Caco-2 (cell line): Measurements from ENCODE around the gene AARS2. TPM values are rescaled to one million over a fixed set of nuclear protein-coding genes. Genes with fewer than 3 reads are reported as not detected.
A peak's percentile ranks its signal among the peaks of the same experiment; 100 is the strongest.

Source experiments
- BruUV-seq: library from RNA; stranded (reverse); fragments of 400-500 nt; replicated peaks from 2 replicates; lab custom pipeline; 2021; lab: Mats Ljungman, UMichigan
- CTCF ChIA-PET: fragments of 300-600 bp; sonication (Branson Sonifier 250); formaldehyde crosslinking; loops from one replicate; lab custom pipeline; 2022; ENCODE audit warnings: antibody characterized with exemption; lab: Charles Lee
- POLR2A ChIA-PET: fragments of 300-600 bp; sonication (Branson Sonifier 250); formaldehyde crosslinking; loops from one replicate; lab custom pipeline; 2022; ENCODE audit warnings: antibody characterized with exemption; lab: Charles Lee
- DNase-seq, 2 experiments: peaks; one replicate each; pipeline versions ENCODE4 v3.0.0 to v3.0.0-alpha.2; 2020 to 2022
- H3K27me3 ChIP-seq: replicated peaks from 2 replicates; pipeline ENCODE4 v1.6.0; 2011; ENCODE audit warnings: low read length; ENCODE audit not compliant: control insufficient read depth, insufficient read depth
- H3K36me3 ChIP-seq: 2 replicates; pipeline ENCODE4 v1.5.1; 2011; ENCODE audit warnings: low read length; ENCODE audit not compliant: control insufficient read depth, insufficient read depth
- H3K4me1 ChIP-seq: fragments of 250-450 bp; sonication (Bioruptor Pico); 2 replicates; pipeline ENCODE4 v1.5.1; 2020; ENCODE audit warnings: mild to moderate bottlenecking
- H3K4me3 ChIP-seq: 2 replicates; pipeline ENCODE4 v1.5.1; 2011; ENCODE audit warnings: low read depth, mild to moderate bottlenecking, control low read depth, low read length
- H3K9me3 ChIP-seq: fragments of 250-450 bp; sonication (Bioruptor Pico); 2 replicates; pipeline ENCODE4 v1.5.1; 2020; ENCODE audit warnings: mild to moderate bottlenecking, moderate library complexity
- H3K27ac Mint-ChIP-seq: one replicate; pipeline ENCODE4 v1.8.0; 2022; ENCODE audit warnings: mixed read lengths; ENCODE audit not compliant: unreplicated experiment
- H3K27me3 Mint-ChIP-seq: one replicate; pipeline ENCODE4 v1.8.0; 2022; ENCODE audit warnings: mixed read lengths; ENCODE audit not compliant: insufficient read depth, unreplicated experiment
- H3K36me3 Mint-ChIP-seq: one replicate; pipeline ENCODE4 v1.8.0; 2022; ENCODE audit warnings: mild to moderate bottlenecking, mixed read lengths; ENCODE audit not compliant: insufficient read depth, unreplicated experiment
- H3K4me1 Mint-ChIP-seq: one replicate; pipeline ENCODE4 v1.8.0; 2022; ENCODE audit warnings: low read depth, mixed read lengths; ENCODE audit not compliant: unreplicated experiment
- H3K4me3 Mint-ChIP-seq: one replicate; pipeline ENCODE4 v1.8.0; 2022; ENCODE audit warnings: mild to moderate bottlenecking, moderate library complexity, mixed read lengths; ENCODE audit not compliant: unreplicated experiment
- H3K9me3 Mint-ChIP-seq: one replicate; pipeline ENCODE4 v1.8.0; 2022; ENCODE audit warnings: mixed read lengths; ENCODE audit not compliant: unreplicated experiment
- intact Hi-C: fragments of 100-400 bp; cut with micrococcal nuclease; formaldehyde crosslinking; loops from one replicate; pipeline ENCODE4 v1.10.0; 2022; ENCODE audit not compliant: unreplicated experiment
- total RNA-seq: library from RNA; stranded (reverse); gene quantifications from 2 replicates; pipeline ENCODE4 v1.2.3, GENCODE V29; 2022
- TF ChIP-seq, protein P1 (sequence below), 2 experiments: fragments of 200-600 bp in 1 of 2; IDR thresholded peaks; 1 replicate in 1 of 2; 2 replicates in 1 of 2; pipeline versions ENCODE4 v1.5.1 to v1.8.0; 2011 to 2022; ENCODE audit warnings: antibody characterized with exemption in 1 of 2, control low read depth in 1 of 2, inconsistent platforms in 1 of 2, low read depth in 1 of 2, low read length in 1 of 2, mild to moderate bottlenecking in 1 of 2, moderate library complexity in 1 of 2; ENCODE audit not compliant: insufficient read depth in 1 of 2, severe bottlenecking in 1 of 2, unreplicated experiment in 1 of 2

The AARS2 gene
- total RNA-seq, 1 experiment from 2014 or later, result 20.5 TPM

DNA sequence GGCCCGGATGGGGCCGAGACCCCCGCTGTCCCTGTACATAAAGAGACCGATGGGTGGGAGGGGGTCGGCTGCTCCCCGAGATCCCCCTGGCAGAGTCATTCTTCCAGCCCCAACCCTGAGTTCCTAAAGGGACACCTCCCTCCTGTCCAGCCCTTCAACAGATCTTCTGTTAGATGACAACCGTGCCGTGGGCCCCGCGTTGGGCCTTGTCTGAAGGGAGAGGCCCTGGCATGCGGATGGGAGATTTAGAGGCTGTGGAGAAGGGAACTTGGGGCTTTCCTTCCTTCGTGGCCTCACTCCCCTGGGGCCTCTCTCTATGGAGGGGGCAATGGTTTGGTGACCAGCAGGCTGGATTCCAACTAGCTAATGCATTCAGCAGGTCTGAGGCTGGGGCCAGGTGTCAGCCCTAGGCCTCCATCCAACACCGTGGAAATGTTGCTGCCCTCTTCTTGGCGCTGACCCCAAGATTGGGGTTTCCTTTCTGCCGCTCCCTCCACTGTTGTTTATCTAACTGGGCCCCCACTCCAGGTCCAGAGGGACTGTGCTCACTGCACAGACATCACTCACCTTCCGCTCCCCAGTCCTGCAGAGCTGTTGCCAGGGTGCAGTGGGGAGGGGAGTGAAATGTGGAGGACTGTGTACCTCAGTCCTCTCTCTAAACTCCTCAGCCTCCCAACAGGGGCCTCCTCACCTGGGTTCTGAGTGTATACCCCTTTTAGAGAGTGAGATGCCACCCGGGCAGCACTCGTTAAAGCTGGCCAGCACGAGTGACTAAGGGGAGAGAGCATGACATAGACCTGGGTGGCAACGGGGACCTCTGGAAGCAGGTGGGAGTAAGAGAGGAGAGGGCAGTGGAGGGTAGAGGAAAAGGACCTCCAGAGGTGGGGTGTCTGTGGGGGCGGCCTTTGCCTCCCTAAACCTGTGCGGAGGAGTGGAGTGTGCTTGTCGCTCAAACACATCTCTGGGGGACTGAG, 36.2 kb downstream of the AARS2 start:
- intact Hi-C loops, result no loop called here
- Mint-ChIP-seq H3K4me3 (no peak overlapping the region), H3K4me1 (no peaks in the 10 kb centered on the region), H3K9me3 (no peaks in the 10 kb centered on the region), H3K36me3 (no peaks in the 10 kb centered on the region), H3K27me3 (peaks cover 33% of the 10 kb centered on the region), H3K27ac (no peak overlapping the region)
- Histone ChIP-seq H3K27me3 (no peaks in the 10 kb centered on the region), H3K9me3 (no peaks in the 10 kb centered on the region), H3K36me3 (no peaks in the 10 kb centered on the region), H3K4me3 (no peak overlapping the region), H3K4me1 (no peaks in the 10 kb centered on the region)
- CTCF ChIA-PET, result no interaction called here
- DNase-seq, result no peak
- no TSS peak for BruUV-seq
- POLR2A ChIA-PET, result no interaction called here
- TF ChIP-seq, protein P1, sequence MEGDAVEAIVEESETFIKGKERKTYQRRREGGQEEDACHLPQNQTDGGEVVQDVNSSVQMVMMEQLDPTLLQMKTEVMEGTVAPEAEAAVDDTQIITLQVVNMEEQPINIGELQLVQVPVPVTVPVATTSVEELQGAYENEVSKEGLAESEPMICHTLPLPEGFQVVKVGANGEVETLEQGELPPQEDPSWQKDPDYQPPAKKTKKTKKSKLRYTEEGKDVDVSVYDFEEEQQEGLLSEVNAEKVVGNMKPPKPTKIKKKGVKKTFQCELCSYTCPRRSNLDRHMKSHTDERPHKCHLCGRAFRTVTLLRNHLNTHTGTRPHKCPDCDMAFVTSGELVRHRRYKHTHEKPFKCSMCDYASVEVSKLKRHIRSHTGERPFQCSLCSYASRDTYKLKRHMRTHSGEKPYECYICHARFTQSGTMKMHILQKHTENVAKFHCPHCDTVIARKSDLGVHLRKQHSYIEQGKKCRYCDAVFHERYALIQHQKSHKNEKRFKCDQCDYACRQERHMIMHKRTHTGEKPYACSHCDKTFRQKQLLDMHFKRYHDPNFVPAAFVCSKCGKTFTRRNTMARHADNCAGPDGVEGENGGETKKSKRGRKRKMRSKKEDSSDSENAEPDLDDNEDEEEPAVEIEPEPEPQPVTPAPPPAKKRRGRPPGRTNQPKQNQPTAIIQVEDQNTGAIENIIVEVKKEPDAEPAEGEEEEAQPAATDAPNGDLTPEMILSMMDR (IDR thresholded peaks at IDR 0.05; ENCODE audit: insufficient read depth in 1 of 2, low read depth in 1 of 2, low read length in 1 of 2, severe bottlenecking in 1 of 2, unreplicated experiment in 1 of 2), result no peak

GRCh38 chr6:44275749-44276648, 37.1 kb downstream of the AARS2 start:
- Histone ChIP-seq H3K27me3 (no peaks in the 10 kb centered on the region), H3K4me3 (no peak overlapping the region), H3K4me1 (no peaks in the 10 kb centered on the region), H3K9me3 (no peaks in the 10 kb centered on the region), H3K36me3 (no peaks in the 10 kb centered on the region)
- Mint-ChIP-seq H3K27me3 (peaks cover 36% of the 10 kb centered on the region), H3K36me3 (no peaks in the 10 kb centered on the region), H3K4me3 (no peak overlapping the region), H3K9me3 (no peaks in the 10 kb centered on the region), H3K27ac (no peak overlapping the region), H3K4me1 (no peaks in the 10 kb centered on the region)
- no TSS peak for BruUV-seq
- peak in 1 of 2 experiments; percentile 22 for DNase-seq
- ChIA-PET POLR2A (no interaction called here), CTCF (interaction anchor here (1.0 kb wide), 1 partner anchor 37 kb away, joined by 3 read pairs; the partner anchor contains the start of gene AARS2)
- intact Hi-C loops, result no loop called here
- TF ChIP-seq, protein P1 (IDR thresholded peaks at IDR 0.05; ENCODE audit: insufficient read depth in 1 of 2, low read depth in 1 of 2, low read length in 1 of 2, severe bottlenecking in 1 of 2, unreplicated experiment in 1 of 2), result no peak

DNA sequence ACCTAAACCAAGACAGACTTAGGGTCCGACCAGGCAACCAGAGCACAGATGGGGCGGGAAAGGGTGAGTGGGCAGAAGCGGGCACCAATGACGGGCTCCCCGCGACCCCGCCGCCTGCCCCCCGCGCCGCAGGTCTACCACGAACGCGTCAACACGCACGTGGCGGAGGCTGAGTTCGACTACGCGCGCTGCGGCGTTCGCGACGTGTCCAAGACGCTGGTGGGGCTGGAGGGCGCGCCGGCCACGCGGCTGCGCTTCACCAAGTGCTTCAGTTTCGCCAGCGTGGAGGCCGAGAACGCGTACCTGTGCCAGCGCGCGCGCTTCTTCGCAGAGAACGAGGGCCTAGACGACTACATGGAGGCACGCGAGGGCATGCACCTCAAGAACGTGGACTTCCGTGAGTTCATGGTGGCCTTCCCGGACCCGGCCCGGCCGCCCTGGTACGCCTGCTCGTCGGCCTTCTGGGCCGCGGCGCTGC, 37.8 kb downstream of the AARS2 start:
- no peak overlapping the region for H3K4me3 ChIP-seq
- intact Hi-C loops, result no loop called here
- TF ChIP-seq, protein P1 (IDR thresholded peaks at IDR 0.05; ENCODE audit: insufficient read depth in 1 of 2, low read depth in 1 of 2, low read length in 1 of 2, severe bottlenecking in 1 of 2, unreplicated experiment in 1 of 2), result no peak
- Mint-ChIP-seq H3K27ac (no peak overlapping the region), H3K36me3 (no peaks in the 10 kb centered on the region), H3K4me1 (no peaks in the 10 kb centered on the region), H3K4me3 (no peak overlapping the region), H3K27me3 (peaks cover 33% of the 10 kb centered on the region), H3K9me3 (no peaks in the 10 kb centered on the region)
- H3K4me1 ChIP-seq, result no peaks in the 10 kb centered on the region
- no peak for DNase-seq
- H3K36me3 ChIP-seq, result no peaks in the 10 kb centered on the region
- ChIA-PET POLR2A (no interaction called here), CTCF (interaction anchor here (1.0 kb wide), 1 partner anchor 37 kb away, joined by 3 read pairs; the partner anchor contains the start of gene AARS2)
- no peaks in the 10 kb centered on the region for H3K9me3 ChIP-seq
- H3K27me3 ChIP-seq, result no peaks in the 10 kb centered on the region
- BruUV-seq, result no TSS peak
